ENCODE data around the gene DCUN1D5.

DNA sequence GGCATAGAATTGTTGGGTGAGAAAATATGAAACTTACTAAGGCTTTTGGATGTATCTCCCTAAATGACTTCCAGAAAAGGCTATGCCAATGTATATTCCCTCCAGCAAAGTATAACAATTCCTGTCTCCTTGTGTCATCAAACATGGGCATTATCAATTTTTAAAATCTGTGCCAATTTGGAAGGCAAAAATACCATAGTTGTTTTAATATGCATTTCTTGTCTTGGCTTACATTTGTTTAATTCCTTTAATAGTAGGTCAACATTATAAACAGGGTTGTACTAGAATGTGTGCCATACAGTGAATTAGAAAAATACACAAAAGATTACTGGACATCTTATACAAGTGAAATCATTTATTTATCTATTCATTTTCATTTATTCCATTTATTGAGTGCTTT is 41.6 kb downstream of the DCUN1D5 start:
- TF ChIP-seq, protein P1, sequence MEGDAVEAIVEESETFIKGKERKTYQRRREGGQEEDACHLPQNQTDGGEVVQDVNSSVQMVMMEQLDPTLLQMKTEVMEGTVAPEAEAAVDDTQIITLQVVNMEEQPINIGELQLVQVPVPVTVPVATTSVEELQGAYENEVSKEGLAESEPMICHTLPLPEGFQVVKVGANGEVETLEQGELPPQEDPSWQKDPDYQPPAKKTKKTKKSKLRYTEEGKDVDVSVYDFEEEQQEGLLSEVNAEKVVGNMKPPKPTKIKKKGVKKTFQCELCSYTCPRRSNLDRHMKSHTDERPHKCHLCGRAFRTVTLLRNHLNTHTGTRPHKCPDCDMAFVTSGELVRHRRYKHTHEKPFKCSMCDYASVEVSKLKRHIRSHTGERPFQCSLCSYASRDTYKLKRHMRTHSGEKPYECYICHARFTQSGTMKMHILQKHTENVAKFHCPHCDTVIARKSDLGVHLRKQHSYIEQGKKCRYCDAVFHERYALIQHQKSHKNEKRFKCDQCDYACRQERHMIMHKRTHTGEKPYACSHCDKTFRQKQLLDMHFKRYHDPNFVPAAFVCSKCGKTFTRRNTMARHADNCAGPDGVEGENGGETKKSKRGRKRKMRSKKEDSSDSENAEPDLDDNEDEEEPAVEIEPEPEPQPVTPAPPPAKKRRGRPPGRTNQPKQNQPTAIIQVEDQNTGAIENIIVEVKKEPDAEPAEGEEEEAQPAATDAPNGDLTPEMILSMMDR (IDR thresholded peaks at IDR 0.05), result no peak
- TF ChIP-seq POLR2AphosphoS5 (IDR thresholded peaks at IDR 0.05), result no peak

All from breast epithelium (tissue), 3 donors.